ENCODE measurements around the gene AHNAK2.

DNA sequence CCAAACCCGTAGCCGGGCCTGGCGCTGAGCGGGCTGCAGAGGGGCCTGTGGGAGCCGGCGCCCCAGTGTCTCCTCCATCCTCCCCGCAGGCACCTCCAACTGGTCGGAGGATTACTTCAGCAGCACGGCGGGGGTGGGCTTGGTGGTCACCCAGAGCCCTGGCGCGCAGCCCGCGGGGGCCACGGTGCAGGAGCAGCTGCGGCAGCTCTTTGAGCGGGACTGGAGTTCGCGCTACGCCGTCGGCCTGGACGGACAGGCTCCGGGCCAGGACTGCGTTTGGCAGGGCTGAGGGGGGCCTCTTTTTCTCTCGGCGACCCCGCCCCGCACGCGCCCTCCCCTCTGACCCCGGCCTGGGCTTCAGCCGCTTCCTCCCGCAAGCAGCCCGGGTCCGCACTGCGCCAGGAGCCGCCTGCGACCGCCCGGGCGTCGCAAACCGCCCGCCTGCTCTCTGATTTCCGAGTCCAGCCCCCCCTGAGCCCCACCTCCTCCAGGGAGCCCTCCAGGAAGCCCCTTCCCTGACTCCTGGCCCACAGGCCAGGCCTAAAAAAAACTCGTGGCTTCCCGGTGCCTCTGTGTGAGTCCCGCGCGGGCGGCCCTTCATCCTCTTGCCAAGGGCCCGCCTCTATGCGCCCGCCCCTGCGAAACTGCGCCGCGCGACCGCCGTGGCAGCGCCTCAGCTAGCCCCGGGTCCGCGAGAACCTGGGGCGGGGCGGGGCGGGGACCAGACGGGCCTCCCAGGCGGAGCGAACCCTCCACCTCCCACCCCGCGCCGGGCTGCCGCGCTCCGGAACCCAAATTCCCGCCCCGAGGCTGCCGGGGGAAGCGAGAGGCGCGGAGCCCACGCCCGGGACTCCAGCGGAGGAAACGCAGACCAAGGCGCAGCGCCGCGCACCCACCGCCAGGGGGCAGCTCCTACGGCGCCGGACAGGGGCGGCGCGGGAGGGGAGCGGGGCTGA is 45.2 kb downstream of the AHNAK2 start:
- TF ChIP-seq, protein P1, sequence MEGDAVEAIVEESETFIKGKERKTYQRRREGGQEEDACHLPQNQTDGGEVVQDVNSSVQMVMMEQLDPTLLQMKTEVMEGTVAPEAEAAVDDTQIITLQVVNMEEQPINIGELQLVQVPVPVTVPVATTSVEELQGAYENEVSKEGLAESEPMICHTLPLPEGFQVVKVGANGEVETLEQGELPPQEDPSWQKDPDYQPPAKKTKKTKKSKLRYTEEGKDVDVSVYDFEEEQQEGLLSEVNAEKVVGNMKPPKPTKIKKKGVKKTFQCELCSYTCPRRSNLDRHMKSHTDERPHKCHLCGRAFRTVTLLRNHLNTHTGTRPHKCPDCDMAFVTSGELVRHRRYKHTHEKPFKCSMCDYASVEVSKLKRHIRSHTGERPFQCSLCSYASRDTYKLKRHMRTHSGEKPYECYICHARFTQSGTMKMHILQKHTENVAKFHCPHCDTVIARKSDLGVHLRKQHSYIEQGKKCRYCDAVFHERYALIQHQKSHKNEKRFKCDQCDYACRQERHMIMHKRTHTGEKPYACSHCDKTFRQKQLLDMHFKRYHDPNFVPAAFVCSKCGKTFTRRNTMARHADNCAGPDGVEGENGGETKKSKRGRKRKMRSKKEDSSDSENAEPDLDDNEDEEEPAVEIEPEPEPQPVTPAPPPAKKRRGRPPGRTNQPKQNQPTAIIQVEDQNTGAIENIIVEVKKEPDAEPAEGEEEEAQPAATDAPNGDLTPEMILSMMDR (IDR thresholded peaks at IDR 0.05; ENCODE audit: low read depth, low read length, poor library complexity, severe bottlenecking) = peak; percentile 65
- TF ChIP-seq EZH2phosphoT487 (IDR thresholded peaks at IDR 0.05; ENCODE audit: borderline replicate concordance, low read length) = no peak

All from DOHH2 (cell line).